IMR-90 (cell line): Measurements from ENCODE around the gene PLCD4.

ENCODE experiments used
- CEBPB ChIP-seq: IDR thresholded peaks from 2 replicates; pipeline ENCODE4 v1.6.1; 2012; ENCODE audit warnings: low read depth, low read length, improper control_type of control experiment
- CHD1 ChIP-seq: IDR thresholded peaks from 2 replicates; pipeline ENCODE4 v1.6.1; 2012; ENCODE audit warnings: low read depth, low read length, improper control_type of control experiment
- FOS ChIP-seq: fragments of 150-350 bp; IDR thresholded peaks from 2 replicates; pipeline ENCODE4 v1.6.1; 2016; ENCODE audit warnings: low read depth, low read length
- MAFK ChIP-seq: IDR thresholded peaks from 2 replicates; pipeline ENCODE4 v1.6.1; 2012; ENCODE audit warnings: low read depth, low read length, improper control_type of control experiment
- MAZ ChIP-seq: IDR thresholded peaks from 2 replicates; pipeline ENCODE4 v1.6.1; 2012; ENCODE audit warnings: low read depth, mild to moderate bottlenecking, low read length, improper control_type of control experiment, moderate library complexity, borderline replicate concordance
- POLR2A ChIP-seq: IDR thresholded peaks from 2 replicates; pipeline ENCODE4 v1.6.1; 2012; ENCODE audit warnings: mild to moderate bottlenecking, low read depth, low read length
- RAD21 ChIP-seq: IDR thresholded peaks from 2 replicates; pipeline ENCODE4 v1.6.1; 2012; ENCODE audit warnings: low read length, improper control_type of control experiment
- RCOR1 ChIP-seq: IDR thresholded peaks from 2 replicates; pipeline ENCODE4 v1.6.1; 2012; ENCODE audit warnings: mild to moderate bottlenecking, low read length, improper control_type of control experiment; ENCODE audit not compliant: insufficient replicate concordance
- RFX5 ChIP-seq: IDR thresholded peaks from 2 replicates; pipeline ENCODE4 v1.8.0; 2012; ENCODE audit warnings: low read depth, mild to moderate bottlenecking, low read length, moderate library complexity
- SMC3 ChIP-seq: fragments of 150-350 bp; IDR thresholded peaks from 2 replicates; pipeline ENCODE4 v1.6.1; 2016; ENCODE audit warnings: low read depth, mild to moderate bottlenecking, antibody characterized with exemption, low read length, moderate library complexity
- TF ChIP-seq, protein P1 (sequence below): conservative IDR thresholded peaks from 2 replicates; pipeline ENCODE4 v1.5.1; 2012; ENCODE audit warnings: mild to moderate bottlenecking, low read depth, low read length, improper control_type of control experiment
- TF ChIP-seq, protein P2 (sequence below): fragments of 150-350 bp; IDR thresholded peaks from 2 replicates; pipeline ENCODE4 v1.6.1; 2016; ENCODE audit warnings: low read depth, mild to moderate bottlenecking, low read length, moderate library complexity, borderline replicate concordance
- TF ChIP-seq, protein P3 (sequence below): fragments of 150-350 bp; IDR thresholded peaks from 2 replicates; pipeline ENCODE4 v1.6.1; 2017; ENCODE audit warnings: mild to moderate bottlenecking, antibody characterized with exemption, low read length, low read depth

DNA sequence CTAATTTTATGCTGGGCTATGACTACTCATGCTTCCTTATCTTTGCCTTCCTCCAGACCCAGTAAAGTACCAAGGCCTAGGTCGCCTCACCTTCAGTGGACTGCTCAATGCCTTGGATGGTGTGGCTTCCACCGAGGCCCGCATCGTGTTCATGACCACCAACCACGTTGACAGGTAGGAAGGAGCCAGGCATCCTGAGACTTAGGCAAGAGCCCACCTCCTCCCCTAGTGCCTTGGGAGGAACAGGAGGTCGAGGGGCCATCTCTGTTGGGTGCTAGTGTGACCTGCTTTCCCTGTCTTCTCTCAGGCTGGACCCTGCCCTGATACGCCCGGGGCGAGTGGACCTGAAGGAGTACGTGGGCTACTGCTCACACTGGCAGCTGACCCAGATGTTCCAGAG lies 55.1 kb downstream of the PLCD4 start:
- TF ChIP-seq RFX5 (no peak), RAD21 (no peak), RCOR1 (no peak), POLR2A (no peak), SMC3 (no peak), CEBPB (no peak), FOS (no peak), CHD1 (no peak), MAZ (no peak), MAFK (no peak)
- TF ChIP-seq, protein P1, sequence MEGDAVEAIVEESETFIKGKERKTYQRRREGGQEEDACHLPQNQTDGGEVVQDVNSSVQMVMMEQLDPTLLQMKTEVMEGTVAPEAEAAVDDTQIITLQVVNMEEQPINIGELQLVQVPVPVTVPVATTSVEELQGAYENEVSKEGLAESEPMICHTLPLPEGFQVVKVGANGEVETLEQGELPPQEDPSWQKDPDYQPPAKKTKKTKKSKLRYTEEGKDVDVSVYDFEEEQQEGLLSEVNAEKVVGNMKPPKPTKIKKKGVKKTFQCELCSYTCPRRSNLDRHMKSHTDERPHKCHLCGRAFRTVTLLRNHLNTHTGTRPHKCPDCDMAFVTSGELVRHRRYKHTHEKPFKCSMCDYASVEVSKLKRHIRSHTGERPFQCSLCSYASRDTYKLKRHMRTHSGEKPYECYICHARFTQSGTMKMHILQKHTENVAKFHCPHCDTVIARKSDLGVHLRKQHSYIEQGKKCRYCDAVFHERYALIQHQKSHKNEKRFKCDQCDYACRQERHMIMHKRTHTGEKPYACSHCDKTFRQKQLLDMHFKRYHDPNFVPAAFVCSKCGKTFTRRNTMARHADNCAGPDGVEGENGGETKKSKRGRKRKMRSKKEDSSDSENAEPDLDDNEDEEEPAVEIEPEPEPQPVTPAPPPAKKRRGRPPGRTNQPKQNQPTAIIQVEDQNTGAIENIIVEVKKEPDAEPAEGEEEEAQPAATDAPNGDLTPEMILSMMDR: no peak
- TF ChIP-seq, protein P2, sequence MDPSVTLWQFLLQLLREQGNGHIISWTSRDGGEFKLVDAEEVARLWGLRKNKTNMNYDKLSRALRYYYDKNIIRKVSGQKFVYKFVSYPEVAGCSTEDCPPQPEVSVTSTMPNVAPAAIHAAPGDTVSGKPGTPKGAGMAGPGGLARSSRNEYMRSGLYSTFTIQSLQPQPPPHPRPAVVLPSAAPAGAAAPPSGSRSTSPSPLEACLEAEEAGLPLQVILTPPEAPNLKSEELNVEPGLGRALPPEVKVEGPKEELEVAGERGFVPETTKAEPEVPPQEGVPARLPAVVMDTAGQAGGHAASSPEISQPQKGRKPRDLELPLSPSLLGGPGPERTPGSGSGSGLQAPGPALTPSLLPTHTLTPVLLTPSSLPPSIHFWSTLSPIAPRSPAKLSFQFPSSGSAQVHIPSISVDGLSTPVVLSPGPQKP: no peak
- TF ChIP-seq, protein P3, sequence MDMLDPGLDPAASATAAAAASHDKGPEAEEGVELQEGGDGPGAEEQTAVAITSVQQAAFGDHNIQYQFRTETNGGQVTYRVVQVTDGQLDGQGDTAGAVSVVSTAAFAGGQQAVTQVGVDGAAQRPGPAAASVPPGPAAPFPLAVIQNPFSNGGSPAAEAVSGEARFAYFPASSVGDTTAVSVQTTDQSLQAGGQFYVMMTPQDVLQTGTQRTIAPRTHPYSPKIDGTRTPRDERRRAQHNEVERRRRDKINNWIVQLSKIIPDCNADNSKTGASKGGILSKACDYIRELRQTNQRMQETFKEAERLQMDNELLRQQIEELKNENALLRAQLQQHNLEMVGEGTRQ: no peak
